Adrenal gland (tissue), 5 donors: Measurements from ENCODE around the gene NLRC3.

Source experiments
- CTCF ChIP-seq, 6 experiments: fragments of 450-650 bp in 4 of 6; fragments of 200-600 bp in 2 of 6; sonication (generic) in 1 of 6; IDR thresholded peaks; 1 replicate in 5 of 6; 2 replicates in 1 of 6; pipeline versions ENCODE4 v1.5.1 to v1.8.0; 2016 to 2021; ENCODE audit warnings: antibody characterized with exemption in 6 of 6, mild to moderate bottlenecking in 2 of 6, moderate library complexity in 1 of 6
- POLR2A ChIP-seq, 2 donors: fragments of 450-650 bp; IDR thresholded peaks; one replicate each; pipeline ENCODE4 v1.6.1; 2017; ENCODE audit warnings: antibody characterized with exemption in 2 of 2, mild to moderate bottlenecking in 2 of 2, moderate library complexity in 1 of 2
- donor health status: DM: no; HTN: no; CAD: no.

GRCh38 chr16:3550851-3551847 is 26.1 kb downstream of the NLRC3 start:
- TF ChIP-seq CTCF (IDR thresholded peaks at IDR 0.05) (no peak), POLR2A (IDR thresholded peaks at IDR 0.05) (no peak)
